Stimulated activated CD4-positive, alpha-beta T cell treated with anti-CD3 and anti-CD28 coated beads, Interleukin-2, amount 100 ng/mL, for 48 hours (primary cell): ENCODE data around the gene PHLDA3.

ENCODE experiments used
- DNase-seq, 2 donors: peaks; one replicate each; pipeline ENCODE4 v3.0.0-alpha.2; 2020

Gene PHLDA3

GRCh38 chr1:201468844-201469644 lies at the start of gene PHLDA3:
Gene PHLDA3, minus strand, starts transcription at chr1:201469188. Its CDS starts 402 bp downstream, at chr1:201468786.
- peak in 1 of 2 donors; percentile 38 for DNase-seq

GRCh38 chr1:201518071-201518470 lies 49.1 kb upstream of the PHLDA3 start:
- no peak for DNase-seq

- no peak for DNase-seq
Measured at GRCh38 chr1:201517631-201518030, 48.6 kb upstream of the PHLDA3 start.

GRCh38 chr1:201516511-201517127 lies 47.6 kb upstream of the PHLDA3 start:
- no peak for DNase-seq

GRCh38 chr1:201515895-201516294 lies 46.9 kb upstream of the PHLDA3 start:
- DNase-seq, result no peak

- no peak for DNase-seq
Measured at GRCh38 chr1:201515062-201515750, 46.2 kb upstream of the PHLDA3 start.

- DNase-seq, result no peak
Measured at GRCh38 chr1:201514466-201514865, 45.5 kb upstream of the PHLDA3 start.

GRCh38 chr1:201513498-201514243 lies 44.7 kb upstream of the PHLDA3 start:
- no peak for DNase-seq

GRCh38 chr1:201511941-201512539 lies 43.1 kb upstream of the PHLDA3 start:
- no peak for DNase-seq

- no peak for DNase-seq
Measured at GRCh38 chr1:201511396-201511940, 42.5 kb upstream of the PHLDA3 start.

- no peak for DNase-seq
Measured at GRCh38 chr1:201510734-201511133, 41.7 kb upstream of the PHLDA3 start.

GRCh38 chr1:201509601-201510374 lies 40.8 kb upstream of the PHLDA3 start:
- DNase-seq, result no peak

GRCh38 chr1:201508809-201509208 lies 39.8 kb upstream of the PHLDA3 start:
- DNase-seq, result no peak

GRCh38 chr1:201507360-201507675 lies 38.3 kb upstream of the PHLDA3 start:
- no peak for DNase-seq

GRCh38 chr1:201506557-201507359 lies 37.8 kb upstream of the PHLDA3 start, which contains the start of gene CSRP1:
Gene CSRP1, minus strand, starts transcription at chr1:201507123. Its CDS starts 10,820 bp downstream, at chr1:201496303.
- peak; percentile 74 to 75 for DNase-seq

- no peak for DNase-seq
Measured at GRCh38 chr1:201506092-201506491, 37.1 kb upstream of the PHLDA3 start.

GRCh38 chr1:201505503-201505890 lies 36.5 kb upstream of the PHLDA3 start:
- DNase-seq, result no peak

GRCh38 chr1:201504799-201505502 lies 36.0 kb upstream of the PHLDA3 start:
- no peak for DNase-seq

GRCh38 chr1:201504179-201504631 lies 35.2 kb upstream of the PHLDA3 start:
- DNase-seq, result no peak
